OCI-LY1 (cell line): Measurements from ENCODE around the gene TNFRSF14.

ENCODE experiments used
- H2AFZ ChIP-seq: fragments of 200-600 bp; sonication (generic), shearing (Covaris generic); 2 replicates; pipeline ENCODE4 v1.6.0; 2014; ENCODE audit warnings: antibody characterized with exemption, mild to moderate bottlenecking, low read length
- H3F3A ChIP-seq: fragments of 200-600 bp; sonication (generic), shearing (Covaris generic); 2 replicates; pipeline ENCODE4 v1.6.0; 2014; ENCODE audit warnings: mild to moderate bottlenecking, antibody characterized with exemption, low read length, moderate library complexity; ENCODE audit not compliant: insufficient read depth
- H3K27ac ChIP-seq: fragments of 200-600 bp; sonication (generic); 2 replicates; pipeline ENCODE4 v1.5.1; 2014; ENCODE audit warnings: low read length, mixed run types, mild to moderate bottlenecking, low read depth; ENCODE audit not compliant: poor library complexity, severe bottlenecking
- H3K27me3 ChIP-seq: fragments of 200-600 bp; sonication (generic); 2 replicates; pipeline ENCODE4 v1.6.0; 2014; ENCODE audit warnings: antibody characterized with exemption, mild to moderate bottlenecking, low read length, moderate library complexity; ENCODE audit not compliant: insufficient read depth
- H3K36me3 ChIP-seq: fragments of 200-600 bp; sonication (generic); 2 replicates; pipeline ENCODE4 v1.6.1; 2014; ENCODE audit warnings: mild to moderate bottlenecking, antibody characterized with exemption, low read length, moderate library complexity, mixed read lengths; ENCODE audit not compliant: insufficient read depth
- H3K4me1 ChIP-seq: fragments of 200-600 bp; sonication (generic); 2 replicates; pipeline ENCODE4 v1.5.1; 2014; ENCODE audit warnings: mild to moderate bottlenecking, low read length, moderate library complexity; ENCODE audit not compliant: insufficient read depth, severe bottlenecking
- H3K4me2 ChIP-seq: fragments of 200-600 bp; sonication (generic), shearing (Covaris generic); 2 replicates; pipeline ENCODE4 v1.6.1; 2014; ENCODE audit warnings: low read length
- H3K4me3 ChIP-seq: fragments of 200-600 bp; sonication (generic); 2 replicates; pipeline ENCODE4 v1.5.1; 2014; ENCODE audit warnings: low read length, low read depth, mild to moderate bottlenecking, mixed read lengths; ENCODE audit not compliant: poor library complexity, severe bottlenecking
- H3K79me2 ChIP-seq: fragments of 200-600 bp; shearing (Covaris generic); 2 replicates; pipeline ENCODE4 v1.6.1; 2016; ENCODE audit warnings: mixed run types, low read length, mixed read lengths; ENCODE audit not compliant: insufficient read depth
- H3K9ac ChIP-seq: fragments of 200-600 bp; sonication (generic), shearing (Covaris generic); 2 replicates; pipeline ENCODE4 v1.6.1; 2014; ENCODE audit warnings: mild to moderate bottlenecking, low read length, mixed read lengths
- H3K9me2 ChIP-seq: fragments of 200-600 bp; sonication (generic), shearing (Covaris generic); 2 replicates; pipeline ENCODE4 v1.6.1; 2014; ENCODE audit warnings: low read depth, mild to moderate bottlenecking, low read length, mixed read lengths
- H3K9me3 ChIP-seq: fragments of 200-600 bp; shearing (Covaris generic); 2 replicates; pipeline ENCODE4 v1.6.1; 2014; ENCODE audit warnings: low read length, mixed read lengths
- H4K20me1 ChIP-seq: fragments of 200-600 bp; sonication (generic), shearing (Covaris generic); 2 replicates; pipeline ENCODE4 v1.6.0; 2016; ENCODE audit warnings: mild to moderate bottlenecking, low read length; ENCODE audit not compliant: insufficient read depth
- EZH2 ChIP-seq: fragments of 200-600 bp; sonication (generic), shearing (Covaris generic); IDR thresholded peaks from 2 replicates; pipeline ENCODE4 v1.8.0; 2017; ENCODE audit warnings: borderline replicate concordance, mixed run types, mild to moderate bottlenecking, antibody characterized with exemption, low read length, moderate library complexity, mixed read lengths
- TF ChIP-seq, protein P1 (sequence below): fragments of 200-600 bp; sonication (generic), shearing (Covaris generic); IDR thresholded peaks from 2 replicates; pipeline ENCODE4 v1.5.1; 2017; ENCODE audit warnings: mild to moderate bottlenecking, antibody characterized with exemption, low read length, moderate library complexity, mixed read lengths

The TNFRSF14 gene

DNA sequence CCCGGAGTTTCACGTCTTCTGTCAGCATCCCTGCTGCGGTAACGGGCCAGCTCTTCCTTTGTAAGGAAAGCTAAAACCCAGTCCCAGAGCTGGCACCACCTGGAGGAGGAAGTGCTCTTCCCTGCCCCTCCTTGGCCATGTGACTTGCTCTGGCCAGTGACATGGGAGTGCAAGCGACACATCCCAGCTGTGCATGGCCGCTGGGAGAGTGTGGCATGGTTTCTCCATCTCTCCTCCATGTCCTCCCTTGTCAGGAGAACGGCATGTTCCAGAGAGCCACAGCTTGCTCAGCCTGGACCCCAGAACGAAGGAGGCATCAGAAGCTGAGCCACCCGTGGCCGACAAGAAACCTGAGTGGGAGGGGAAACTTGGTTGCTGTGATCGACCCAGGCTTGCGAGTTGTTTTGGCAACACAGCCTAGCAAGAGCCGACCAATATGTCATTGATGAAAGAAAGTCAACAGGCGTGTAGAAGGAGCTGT, 27.7 kb downstream of the TNFRSF14 start:
- H3K4me2 ChIP-seq = no peak overlapping the region
- no peaks in the 10 kb centered on the region; the same call in 1 of the 2 replicates for H3K27me3 ChIP-seq
- no peaks in the 10 kb centered on the region for H3K9me2 ChIP-seq
- H2AFZ ChIP-seq = no peak overlapping the region
- TF ChIP-seq, protein P1, sequence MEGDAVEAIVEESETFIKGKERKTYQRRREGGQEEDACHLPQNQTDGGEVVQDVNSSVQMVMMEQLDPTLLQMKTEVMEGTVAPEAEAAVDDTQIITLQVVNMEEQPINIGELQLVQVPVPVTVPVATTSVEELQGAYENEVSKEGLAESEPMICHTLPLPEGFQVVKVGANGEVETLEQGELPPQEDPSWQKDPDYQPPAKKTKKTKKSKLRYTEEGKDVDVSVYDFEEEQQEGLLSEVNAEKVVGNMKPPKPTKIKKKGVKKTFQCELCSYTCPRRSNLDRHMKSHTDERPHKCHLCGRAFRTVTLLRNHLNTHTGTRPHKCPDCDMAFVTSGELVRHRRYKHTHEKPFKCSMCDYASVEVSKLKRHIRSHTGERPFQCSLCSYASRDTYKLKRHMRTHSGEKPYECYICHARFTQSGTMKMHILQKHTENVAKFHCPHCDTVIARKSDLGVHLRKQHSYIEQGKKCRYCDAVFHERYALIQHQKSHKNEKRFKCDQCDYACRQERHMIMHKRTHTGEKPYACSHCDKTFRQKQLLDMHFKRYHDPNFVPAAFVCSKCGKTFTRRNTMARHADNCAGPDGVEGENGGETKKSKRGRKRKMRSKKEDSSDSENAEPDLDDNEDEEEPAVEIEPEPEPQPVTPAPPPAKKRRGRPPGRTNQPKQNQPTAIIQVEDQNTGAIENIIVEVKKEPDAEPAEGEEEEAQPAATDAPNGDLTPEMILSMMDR = no peak
- TF ChIP-seq EZH2 = no peak
- H3K9me3 ChIP-seq = no peaks in the 10 kb centered on the region
- no peak overlapping the region for H3K27ac ChIP-seq
- H3K79me2 ChIP-seq = no peaks in the 10 kb centered on the region
- no peak overlapping the region for H3K9ac ChIP-seq
- peaks cover 18% of the 10 kb centered on the region for H3K4me1 ChIP-seq
- H3F3A ChIP-seq = no peaks in the 10 kb centered on the region
- H3K36me3 ChIP-seq = no peaks in the 10 kb centered on the region
- no peak overlapping the region for H3K4me3 ChIP-seq
- H4K20me1 ChIP-seq = no peaks in the 10 kb centered on the region

DNA sequence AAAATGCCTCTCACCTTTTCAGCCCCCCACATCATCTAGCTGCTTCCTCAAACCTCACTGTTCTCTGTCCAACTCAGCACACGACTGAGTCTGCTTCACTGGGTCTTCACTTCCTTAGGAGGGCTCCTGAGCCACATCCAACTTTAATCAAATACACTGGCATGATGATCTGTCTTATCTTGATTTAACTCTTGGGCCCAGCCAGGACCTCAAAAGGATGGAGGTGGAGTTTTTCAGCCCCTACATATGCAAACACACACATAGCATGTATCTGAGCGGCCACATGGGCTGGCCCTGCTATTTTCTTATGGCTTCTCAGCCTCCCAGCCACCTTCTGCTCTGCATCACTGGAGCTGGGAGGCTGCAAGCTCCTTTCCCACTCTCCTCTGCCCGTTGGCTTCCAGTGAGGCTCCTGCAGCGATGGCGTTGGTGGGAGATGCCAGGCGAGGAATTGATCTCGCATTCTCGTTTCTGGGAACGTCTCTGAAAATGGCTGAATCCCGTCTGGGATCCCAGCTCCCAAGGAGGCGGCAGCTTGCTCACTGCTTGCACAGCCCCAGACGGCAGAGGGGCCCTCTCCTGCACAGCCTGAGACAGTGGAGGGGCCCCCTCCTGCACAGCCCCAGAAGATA, 28.6 kb downstream of the TNFRSF14 start:
- Histone ChIP-seq H2AFZ (no peak overlapping the region), H3K9me3 (no peaks in the 10 kb centered on the region), H3K4me2 (peak overlapping the region; percentile 80), H3K79me2 (no peaks in the 10 kb centered on the region), H3K9me2 (no peaks in the 10 kb centered on the region), H3K4me1 (peaks cover 18% of the 10 kb centered on the region), H3K27ac (peak overlapping the region; percentile 16), H3K27me3 (no peaks in the 10 kb centered on the region; the same call in 1 of the 2 replicates), H3K36me3 (no peaks in the 10 kb centered on the region), H3K4me3 (peak overlapping the region; percentile 74), H3K9ac (peak overlapping the region; percentile 78), H4K20me1 (no peaks in the 10 kb centered on the region), H3F3A (no peaks in the 10 kb centered on the region)
- TF ChIP-seq EZH2 = no peak
- TF ChIP-seq, protein P1 = no peak

DNA sequence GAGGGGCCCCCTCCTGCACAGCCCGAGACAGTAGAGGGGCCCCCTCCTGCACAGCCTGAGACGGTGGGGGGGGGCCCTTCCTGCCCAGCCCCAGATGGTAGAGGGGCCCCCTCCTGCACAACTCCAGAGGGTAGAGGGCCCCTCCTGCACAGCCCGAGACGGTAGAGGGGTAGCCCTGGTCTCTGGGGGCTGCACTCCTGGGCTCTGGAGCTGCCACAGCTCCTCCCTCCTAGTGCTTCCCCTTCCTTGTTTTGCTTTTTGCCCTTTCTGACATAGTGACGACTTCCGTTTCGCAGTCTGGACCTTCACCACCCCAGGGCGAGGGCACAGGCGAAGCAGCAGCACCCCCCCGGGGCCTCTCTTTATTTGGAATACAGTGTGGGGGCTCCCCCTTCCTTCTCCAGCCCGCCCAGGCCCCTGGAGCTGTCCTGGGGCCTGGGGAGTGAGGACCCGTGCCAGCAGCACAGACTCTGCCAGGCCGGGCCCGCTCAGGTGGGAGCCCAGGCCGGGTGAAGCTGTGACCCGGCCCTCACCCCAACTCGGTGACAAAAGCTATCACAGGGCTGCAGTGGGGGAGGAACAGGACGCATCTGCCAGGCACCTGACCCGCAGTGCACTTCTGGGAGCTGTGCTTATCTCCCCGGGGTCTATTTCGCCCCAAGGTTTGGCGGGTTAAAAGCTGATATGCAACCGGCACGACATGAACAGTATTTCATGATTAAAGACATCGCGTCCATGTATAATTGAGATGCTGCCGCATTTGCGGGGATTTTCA, 29.3 kb downstream of the TNFRSF14 start:
- Histone ChIP-seq H3K4me3 (peak overlapping the region; percentile 74), H4K20me1 (no peaks in the 10 kb centered on the region), H3K9ac (peak overlapping the region; percentile 78), H2AFZ (no peak overlapping the region), H3K9me2 (no peaks in the 10 kb centered on the region), H3K9me3 (no peaks in the 10 kb centered on the region), H3K4me1 (peaks cover 18% of the 10 kb centered on the region), H3K79me2 (no peaks in the 10 kb centered on the region), H3K4me2 (peak overlapping the region; percentile 80), H3K27ac (peak overlapping the region; percentile 75), H3K27me3 (no peaks in the 10 kb centered on the region; the same call in 1 of the 2 replicates), H3F3A (no peaks in the 10 kb centered on the region), H3K36me3 (no peaks in the 10 kb centered on the region)
- no peak for TF ChIP-seq EZH2
- TF ChIP-seq, protein P1 = no peak
